Measurements from ENCODE around the gene RAPGEF6.

Gene RAPGEF6

GRCh38 chr5:131536850-131537448 lies 98.1 kb downstream of the RAPGEF6 start:
- no peak for TF ChIP-seq CTCF (IDR thresholded peaks at IDR 0.05; ENCODE audit: insufficient read depth, low read length, missing control alignments)
- POLR2A ChIA-PET: no interaction called here
- H3K4me3 ChIP-seq (ENCODE audit: low read depth, low read length): no peak overlapping the region
- no peak for DNase-seq (ENCODE audit: low read depth, low spot score)
- CTCF ChIA-PET: no interaction called here

GRCh38 chr5:131536211-131536826 lies 98.7 kb downstream of the RAPGEF6 start:
- DNase-seq (ENCODE audit: low read depth, low spot score): no peak
- ChIA-PET CTCF (interaction anchor here (0.7 kb wide), 1 partner anchor 10 kb away, joined by 3 read pairs; no protein-coding TSS in a partner anchor), POLR2A (no interaction called here)
- TF ChIP-seq CTCF (IDR thresholded peaks at IDR 0.05; ENCODE audit: insufficient read depth, low read length, missing control alignments): no peak
- H3K4me3 ChIP-seq (ENCODE audit: low read depth, low read length): no peak overlapping the region

- POLR2A ChIA-PET: no interaction called here
- DNase-seq (ENCODE audit: low read depth, low spot score): no peak
- no peak overlapping the region for H3K4me3 ChIP-seq (ENCODE audit: low read depth, low read length)
- CTCF ChIA-PET: no interaction called here
- TF ChIP-seq CTCF (IDR thresholded peaks at IDR 0.05; ENCODE audit: insufficient read depth, low read length, missing control alignments): no peak
These were observed 100.1 kb downstream of the RAPGEF6 start for GRCh38 chr5:131534974-131535373.

GRCh38 chr5:131533836-131534235 lies 101.2 kb downstream of the RAPGEF6 start:
- ChIA-PET POLR2A (no interaction called here), CTCF (interaction anchor here (1.3 to 1.4 kb wide), 2 partner anchors 10 to 35 kb away, joined by 3 read pairs; no protein-coding TSS in a partner anchor)
- no peak overlapping the region for H3K4me3 ChIP-seq (ENCODE audit: low read depth, low read length)
- DNase-seq (ENCODE audit: low read depth, low spot score): no peak
- no peak for TF ChIP-seq CTCF (IDR thresholded peaks at IDR 0.05; ENCODE audit: insufficient read depth, low read length, missing control alignments)

GRCh38 chr5:131532031-131532640 lies 102.9 kb downstream of the RAPGEF6 start:
- TF ChIP-seq CTCF (IDR thresholded peaks at IDR 0.05; ENCODE audit: insufficient read depth, low read length, missing control alignments): no peak
- no peak for DNase-seq (ENCODE audit: low read depth, low spot score)
- no peak overlapping the region for H3K4me3 ChIP-seq (ENCODE audit: low read depth, low read length)
- POLR2A ChIA-PET: no interaction called here
- CTCF ChIA-PET: interaction anchor here (1.3 to 1.5 kb wide), 3 partner anchors 8 to 476 kb away, joined by 3 to 4 read pairs (median 3); no protein-coding TSS in a partner anchor

- POLR2A ChIA-PET: no interaction called here
- no peak for DNase-seq (ENCODE audit: low read depth, low spot score)
- CTCF ChIA-PET: no interaction called here
- TF ChIP-seq CTCF (IDR thresholded peaks at IDR 0.05; ENCODE audit: insufficient read depth, low read length, missing control alignments): no peak
- H3K4me3 ChIP-seq (ENCODE audit: low read depth, low read length): no peak overlapping the region
These were observed 104.2 kb downstream of the RAPGEF6 start for GRCh38 chr5:131530706-131531331.
